Esophagus muscularis mucosa (tissue), 4 donors: ENCODE results near the gene PROCA1. TPM values are rescaled to one million over a fixed set of nuclear protein-coding genes. Genes with fewer than 3 reads are reported as not detected.

Source experiments
- DNase-seq: peaks from one replicate; pipeline ENCODE4 v3.0.0-alpha.2; 2017; ENCODE audit errors: extremely low spot score
- H3K27ac ChIP-seq, 4 donors: fragments of 200-600 bp; sonication (generic); replicated peaks in 1 of 4; 1 replicate in 3 of 4; 2 replicates in 1 of 4; pipeline ENCODE4 v1.5.1; 2016 to 2019; ENCODE audit warnings: mild to moderate bottlenecking in 1 of 4
- H3K27me3 ChIP-seq, 4 donors: fragments of 200-600 bp; sonication (generic); one replicate each; pipeline versions ENCODE4 v1.5.1 to v1.6.0; 2016 to 2019
- H3K36me3 ChIP-seq, 4 donors: fragments of 200-600 bp; sonication (generic); one replicate each; pipeline ENCODE4 v1.5.1; 2016 to 2019
- H3K4me1 ChIP-seq, 4 donors: fragments of 200-600 bp; sonication (generic); one replicate each; pipeline ENCODE4 v1.5.1; 2016 to 2019
- H3K4me3 ChIP-seq, 4 donors: fragments of 200-600 bp; sonication (generic); 1 replicate in 2 of 4; 2 replicates in 2 of 4; pipeline ENCODE4 v1.5.1; 2016 to 2019; ENCODE audit warnings: mild to moderate bottlenecking in 4 of 4, moderate library complexity in 1 of 4
- H3K9me3 ChIP-seq, 4 donors: fragments of 200-600 bp; sonication (generic); 1 replicate in 3 of 4; 2 replicates in 1 of 4; pipeline ENCODE4 v1.5.1; 2016 to 2019
- CTCF ChIP-seq, 3 experiments: fragments of 200-600 bp in 2 of 3; fragments of 450-650 bp in 1 of 3; sonication (generic) in 2 of 3; IDR thresholded peaks; one replicate each; pipeline ENCODE4 v1.5.1; 2017 to 2019; ENCODE audit warnings: antibody characterized with exemption in 3 of 3, mild to moderate bottlenecking in 2 of 3, moderate library complexity in 1 of 3
- EP300 ChIP-seq: sonication (generic); formaldehyde crosslinking; IDR thresholded peaks from one replicate; pipeline ENCODE4 v1.6.1; 2017; ENCODE audit warnings: antibody characterized with exemption
- POLR2A ChIP-seq: fragments of 450-650 bp; IDR thresholded peaks from one replicate; pipeline ENCODE4 v1.6.1; 2017; ENCODE audit warnings: antibody characterized with exemption, moderate library complexity, mild to moderate bottlenecking, low read depth
- POLR2AphosphoS5 ChIP-seq, 2 donors: sonication (generic); formaldehyde crosslinking; IDR thresholded peaks; one replicate each; pipeline ENCODE4 v1.6.1; 2017; ENCODE audit warnings: antibody characterized with exemption in 2 of 2
- WGBS: methylation state at CpG from one replicate; pipeline ENCODE4 v1.1.5; 2018; 5-methylcytosine and 5-hydroxymethylcytosine counted together
- intact Hi-C: fragments of 100-400 bp; cut with DNase I; formaldehyde crosslinking; loops from one replicate; pipeline ENCODE4 v1.15.1; 2023
- total RNA-seq, 4 donors: library from RNA; depleted of rRNA; stranded (reverse); fragments of >200 nt; gene quantifications; one replicate each; pipeline versions ENCODE4 v1.1.0 to v1.2.1, GENCODE V29; 2016

The PROCA1 gene
- total RNA-seq, 4 donors from 2014 or later = 0.50 to 2.1 (median 0.85) TPM

GRCh38 chr17:28667870-28668269, 43.8 kb downstream of the PROCA1 start:
- H3K27ac ChIP-seq = no peak overlapping the region
- no peak for DNase-seq
- peaks cover 14 to 51% (median 42%) of the 10 kb centered on the region in 4 donors for H3K4me1 ChIP-seq
- intact Hi-C loops = no loop called here
- TF ChIP-seq POLR2AphosphoS5 (IDR thresholded peaks at IDR 0.05) (no peak), EP300 (no peak), POLR2A (no peak), CTCF (IDR thresholded peaks at IDR 0.05) (no peak)
- WGBS = 80% methylated on average over 1 of the region's 1 CpG
- H3K36me3 ChIP-seq = peaks cover 21 to 75% (median 43%) of the 10 kb centered on the region in 4 donors
- no peaks in the 10 kb centered on the region for H3K9me3 ChIP-seq
- no peaks in the 10 kb centered on the region for H3K27me3 ChIP-seq
- no peak overlapping the region for H3K4me3 ChIP-seq

DNA sequence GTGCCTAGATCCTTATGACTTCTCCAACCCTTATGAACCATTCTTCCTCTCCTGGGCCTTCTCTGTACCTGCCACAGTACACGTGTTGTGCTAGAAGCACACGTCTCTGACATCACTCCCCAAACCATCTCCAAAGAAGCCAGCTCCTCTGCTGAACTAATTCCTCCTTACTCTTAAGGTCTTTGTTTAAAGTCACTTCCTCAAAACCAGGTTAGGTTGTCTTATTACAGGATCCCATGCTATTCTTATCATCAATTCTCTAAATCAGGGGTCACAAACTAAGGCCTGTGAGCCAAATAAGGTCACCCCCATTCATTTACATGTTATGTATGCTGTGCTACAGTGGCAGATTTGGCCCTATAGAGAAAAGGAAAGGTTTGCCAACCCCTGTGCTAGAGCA, 45.7 kb downstream of the PROCA1 start:
- no peaks in the 10 kb centered on the region for H3K9me3 ChIP-seq
- H3K4me3 ChIP-seq = no peak overlapping the region
- no peak overlapping the region for H3K27ac ChIP-seq
- TF ChIP-seq EP300 = no peak
- TF ChIP-seq CTCF (IDR thresholded peaks at IDR 0.05) = no peak
- TF ChIP-seq POLR2A = no peak
- TF ChIP-seq POLR2AphosphoS5 (IDR thresholded peaks at IDR 0.05) = no peak
- H3K4me1 ChIP-seq = peaks cover 18 to 59% (median 50%) of the 10 kb centered on the region in 4 donors
- no peaks in the 10 kb centered on the region for H3K27me3 ChIP-seq
- peaks cover 4 to 57% (median 24%) of the 10 kb centered on the region in 4 donors for H3K36me3 ChIP-seq
- 80% methylated on average over 2 of the region's 2 CpGs for whole genome bisulfite sequencing
- intact Hi-C loops = no loop called here
- DNase-seq = no peak

DNA sequence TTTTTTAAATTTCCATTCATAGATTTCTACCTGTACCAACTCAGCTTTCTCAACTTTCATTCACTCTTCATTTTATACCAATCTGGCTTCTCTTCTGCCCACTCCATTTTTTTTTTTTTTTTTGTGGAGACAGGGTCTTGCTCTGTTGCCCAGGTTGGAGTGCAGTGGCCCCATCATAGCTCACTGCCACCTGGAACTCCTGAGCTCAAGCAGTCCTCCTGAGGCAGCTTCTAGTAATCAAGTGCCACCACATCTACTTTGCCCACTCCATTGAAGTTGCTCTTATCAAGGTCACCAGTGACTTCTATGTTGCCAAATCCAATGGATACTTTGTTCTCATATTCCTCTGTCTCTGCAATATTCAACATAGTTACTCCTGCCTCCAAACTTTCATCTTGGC, 48.0 kb downstream of the PROCA1 start:
- Histone ChIP-seq H3K27me3 (no peaks in the 10 kb centered on the region), H3K4me1 (peaks cover 26 to 77% (median 61%) of the 10 kb centered on the region in 4 donors), H3K27ac (peak overlapping the region in 1 of 4 donors; percentile 99), H3K36me3 (peaks cover 10 to 51% (median 24%) of the 10 kb centered on the region in 4 donors), H3K9me3 (no peaks in the 10 kb centered on the region), H3K4me3 (no peak overlapping the region)
- TF ChIP-seq EP300 (no peak), CTCF (IDR thresholded peaks at IDR 0.05) (no peak), POLR2A (no peak), POLR2AphosphoS5 (IDR thresholded peaks at IDR 0.05) (no peak)
- intact Hi-C loops = loop anchor here (5.0 kb wide), 1 partner anchor 44 kb away; no protein-coding TSS in a partner anchor
- no peak for DNase-seq

DNA sequence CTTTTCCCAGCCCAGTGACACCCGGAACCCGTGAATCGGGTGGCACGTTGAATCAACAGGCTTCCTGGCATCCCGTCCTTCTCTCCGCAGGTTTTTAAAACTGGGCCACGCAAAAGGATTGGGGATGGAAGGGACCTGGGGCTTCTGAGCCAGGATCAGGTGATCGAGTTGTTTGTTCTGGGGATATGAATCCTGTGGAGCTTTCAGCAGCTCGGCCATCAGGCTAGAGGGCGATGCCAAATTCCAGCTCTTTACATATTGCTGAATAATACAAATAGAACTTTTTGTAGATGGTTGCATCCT, 49.2 kb downstream of the PROCA1 start:
- Histone ChIP-seq H3K36me3 (peaks cover 18 to 55% (median 29%) of the 10 kb centered on the region in 4 donors), H3K4me1 (peaks cover 26 to 65% (median 52%) of the 10 kb centered on the region in 4 donors), H3K4me3 (peak overlapping the region; percentile 76 to 83 (median 80)), H3K27me3 (no peaks in the 10 kb centered on the region), H3K9me3 (no peaks in the 10 kb centered on the region), H3K27ac (peak overlapping the region; percentile 95 to 99 (median 96))
- TF ChIP-seq POLR2AphosphoS5 (IDR thresholded peaks at IDR 0.05) (no peak), EP300 (no peak), POLR2A (no peak), CTCF (IDR thresholded peaks at IDR 0.05) (no peak)
- WGBS = 2% methylated on average over 10 of the region's 10 CpGs
- intact Hi-C loops = loop anchor here (5.0 kb wide), 1 partner anchor 45 kb away; no protein-coding TSS in a partner anchor
- no peak for DNase-seq
